Amniotic epithelial cell (primary cell): ENCODE data around the gene IFITM2.
"Not testable (repeated sequence)": the region's sequence is repeated elsewhere in the genome, so short reads cannot be mapped to it uniquely, and the experiment has no call there.

Experiments used
- DNase-seq: peaks from one replicate; pipeline ENCODE4 v3.0.0-alpha.2; 2010; ENCODE audit warnings: low read depth

IFITM2 gene

GRCh38 chr11:307766-308708 is at the start of gene IFITM2:
Gene IFITM2, plus strand, starts transcription at chr11:307816. Its CDS starts 377 bp downstream, at chr11:308193.
- DNase-seq: peak; percentile 90

GRCh38 chr11:259413-259812 is 48.2 kb upstream of the IFITM2 start:
- no peak for DNase-seq

DNA sequence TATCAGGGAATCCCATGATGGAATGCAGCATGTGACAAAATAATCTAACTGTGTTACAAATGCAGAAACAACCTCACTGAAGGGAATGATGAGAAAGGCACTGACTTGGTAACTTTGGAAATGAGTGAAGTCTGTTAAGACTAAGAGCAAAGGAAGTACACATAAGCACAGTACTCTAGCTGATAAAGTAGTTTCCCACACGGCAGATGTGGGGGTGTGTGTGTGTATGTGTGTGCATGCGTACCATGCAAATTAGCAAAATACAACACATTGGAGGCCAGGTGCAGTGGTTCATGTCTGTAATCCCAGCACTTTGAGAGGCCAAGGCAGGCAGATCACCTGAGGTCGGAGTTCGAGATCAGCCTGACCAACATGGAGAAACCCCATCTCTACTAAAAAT is 46.0 kb upstream of the IFITM2 start:
- no peak for DNase-seq

DNA sequence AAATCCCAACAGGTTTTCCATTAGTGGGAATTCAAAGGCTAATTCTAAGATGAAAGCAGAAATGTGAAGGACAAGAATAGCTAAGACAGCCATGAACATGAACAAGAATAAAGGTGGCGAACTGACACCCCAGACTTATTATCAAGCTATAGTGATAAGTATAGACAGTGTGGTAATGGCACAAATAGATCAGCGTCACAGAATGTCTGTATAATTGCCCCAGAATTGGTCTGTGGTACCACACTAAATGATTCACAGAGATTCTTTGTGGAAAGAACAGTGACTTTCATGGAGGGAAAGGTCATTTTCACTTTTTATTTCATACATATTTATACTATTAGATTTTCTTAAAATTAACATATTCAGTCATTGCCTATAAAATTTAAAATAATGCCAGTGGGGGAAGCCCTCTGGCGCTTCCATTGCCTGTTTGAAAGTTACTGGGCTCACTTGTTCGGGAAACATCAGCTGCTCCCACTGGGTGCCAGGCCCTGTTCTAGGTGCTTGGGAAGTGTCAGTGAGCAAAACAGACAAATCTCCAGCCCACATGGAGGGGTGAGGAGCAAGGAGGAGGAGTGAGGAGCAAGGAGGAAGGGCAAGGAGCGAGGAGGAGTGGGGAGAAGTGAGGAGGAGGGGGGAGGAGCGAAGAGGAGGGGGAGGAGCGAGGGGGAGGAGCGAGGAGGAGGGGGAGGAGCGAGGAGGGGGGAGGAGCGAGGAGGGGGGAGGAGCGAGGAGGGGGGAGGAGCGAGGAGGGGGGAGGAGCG is 40.8 kb upstream of the IFITM2 start:
- no peak for DNase-seq

- DNase-seq: no peak
These were observed 40.1 kb upstream of the IFITM2 start for GRCh38 chr11:267491-267994.

GRCh38 chr11:268716-269145 is 38.9 kb upstream of the IFITM2 start:
- DNase-seq: not testable (repeated sequence)

- DNase-seq: peak; percentile 47
These were observed 38.3 kb upstream of the IFITM2 start for GRCh38 chr11:269146-269890.

DNA sequence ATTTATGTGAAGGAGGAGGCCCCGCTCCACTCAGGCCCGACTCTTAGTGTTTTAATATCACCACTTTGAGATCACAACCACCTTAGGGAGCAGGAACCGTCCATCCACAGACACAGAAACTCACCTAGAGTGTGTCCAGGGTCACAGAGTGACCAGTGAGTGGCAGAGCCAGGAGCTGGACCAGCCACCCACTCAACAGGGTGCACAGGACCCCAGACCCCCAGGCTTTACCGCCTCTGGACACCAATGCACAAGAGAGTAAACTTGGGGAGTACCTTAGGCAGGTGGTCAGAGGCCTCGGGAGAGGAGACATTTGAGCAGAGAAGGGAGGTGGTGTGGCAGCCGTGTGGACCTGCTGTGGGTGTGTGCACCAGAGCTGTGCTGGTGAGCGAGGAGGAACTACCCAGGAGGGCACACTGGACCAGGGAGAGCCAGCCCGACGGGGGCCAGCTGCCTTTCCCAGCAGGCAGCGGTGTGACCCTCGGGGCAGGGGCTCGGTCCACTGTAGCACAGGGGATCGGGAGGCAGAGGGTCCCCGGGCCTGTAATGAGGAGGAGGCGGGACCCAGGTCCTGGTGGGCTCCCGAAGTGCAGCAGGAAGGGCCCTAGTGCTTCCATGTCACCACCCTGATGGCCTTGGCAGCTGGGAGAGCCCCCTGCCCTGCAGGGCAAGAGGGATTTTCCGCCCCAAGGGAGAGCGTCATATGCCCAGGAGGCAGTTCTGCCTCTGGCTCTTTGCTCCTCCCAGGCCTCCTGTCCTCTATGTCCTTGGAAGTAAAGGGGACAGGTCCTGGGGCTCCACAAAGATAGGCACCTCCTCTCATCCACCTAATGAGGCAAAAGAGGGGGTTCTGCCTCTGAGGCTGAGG is 36.9 kb upstream of the IFITM2 start:
- no peak for DNase-seq

- no peak for DNase-seq
These were observed 36.3 kb upstream of the IFITM2 start for GRCh38 chr11:271319-271715.

DNA sequence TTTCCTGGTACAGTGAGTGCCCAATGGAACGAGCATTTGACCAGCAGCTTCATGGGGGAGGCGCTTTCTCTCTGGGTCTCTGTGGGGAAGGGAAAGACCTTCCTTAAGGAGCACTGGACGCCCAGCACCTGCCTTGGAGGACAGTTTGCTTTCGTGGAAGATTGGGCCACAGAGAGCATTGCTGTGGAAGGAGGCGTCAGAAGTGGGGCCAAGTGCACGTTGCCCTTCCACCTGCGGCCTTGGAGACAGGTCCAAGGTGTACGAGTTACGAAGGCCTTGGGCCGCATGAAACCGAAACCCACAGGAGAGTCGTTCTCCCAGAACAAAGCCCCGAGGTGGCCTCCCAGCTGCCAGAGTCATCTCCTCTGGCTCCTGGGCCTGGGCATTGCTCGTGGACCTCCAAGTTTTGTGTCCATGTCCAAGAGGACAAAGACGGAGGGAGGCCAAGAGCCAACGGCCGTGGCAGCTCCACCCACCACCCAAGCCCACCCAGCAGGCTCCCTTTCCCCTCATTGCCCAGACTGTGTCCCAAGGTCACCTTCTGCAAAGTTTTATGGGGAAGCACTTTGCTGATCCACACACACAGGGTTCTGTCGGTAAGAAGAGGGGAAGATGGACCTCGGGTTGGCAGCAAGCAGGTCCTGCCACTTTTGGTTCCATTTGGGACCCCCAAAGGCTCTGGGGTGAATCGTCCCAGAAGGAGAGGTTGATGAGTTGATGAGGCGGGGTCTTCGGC is 35.3 kb upstream of the IFITM2 start:
- DNase-seq: no peak

DNA sequence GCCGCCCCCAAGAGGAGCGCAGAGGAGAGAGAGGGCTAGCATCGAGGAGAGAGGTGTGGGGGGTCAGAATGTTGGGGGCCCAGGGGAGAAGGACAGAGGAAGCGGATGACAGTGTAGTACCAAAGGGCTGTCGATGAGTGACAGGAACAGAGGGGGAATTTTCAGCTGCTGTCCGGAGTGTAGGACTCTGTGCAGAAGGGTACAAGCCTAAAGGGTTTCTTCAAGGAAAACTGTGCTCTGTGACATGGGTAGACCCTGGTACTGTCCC is 34.8 kb upstream of the IFITM2 start:
- DNase-seq: no peak

- DNase-seq: no peak
These were observed 31.4 kb upstream of the IFITM2 start for GRCh38 chr11:276219-276618.

DNA sequence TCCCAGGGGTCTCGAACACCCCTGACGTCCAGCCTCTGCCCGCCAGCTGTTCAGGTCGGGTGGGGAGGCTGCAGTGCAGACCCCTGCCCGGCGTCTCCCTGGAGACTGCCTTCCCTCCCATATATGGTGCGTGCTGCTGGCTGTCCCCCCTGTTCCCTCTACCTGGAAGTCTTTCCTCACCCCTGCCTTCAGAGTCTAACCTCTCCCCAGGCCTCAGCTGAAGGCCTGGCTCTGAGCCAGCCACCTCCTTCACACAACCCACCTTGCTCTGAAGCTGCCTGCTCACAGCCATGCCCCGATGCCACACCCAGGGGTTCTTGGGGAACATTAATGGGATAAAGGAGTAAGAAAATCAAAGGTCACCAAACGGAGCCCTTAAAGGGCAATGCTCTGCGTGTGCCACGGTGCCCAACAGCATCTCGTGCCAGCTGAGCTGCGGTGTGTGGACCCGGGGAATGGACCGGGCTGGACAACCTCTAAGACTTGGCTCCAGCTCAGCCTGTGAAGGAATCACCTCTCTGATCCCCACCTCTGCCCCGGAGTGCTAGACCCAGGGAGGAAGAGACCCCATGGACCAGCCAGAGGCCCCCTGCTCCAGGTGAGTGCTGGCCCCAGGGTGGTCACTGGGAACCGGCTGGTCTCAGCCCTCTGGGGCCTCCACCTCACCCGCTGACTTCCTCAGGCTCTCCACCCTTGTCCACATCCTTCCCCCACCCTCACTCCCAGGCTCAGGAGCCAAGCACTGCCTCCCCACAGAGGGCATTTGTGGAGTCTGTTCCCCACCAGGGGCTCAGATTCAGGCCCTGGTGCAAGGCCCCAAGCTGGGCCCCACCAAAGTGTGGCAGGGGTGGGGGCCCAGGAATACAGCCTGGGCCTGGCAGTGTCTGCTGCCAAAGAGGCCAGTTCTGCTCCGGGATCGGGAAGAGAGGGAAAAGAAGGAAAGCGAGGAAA is 29.3 kb upstream of the IFITM2 start, which contains the start of gene NLRP6:
TSS of gene NLRP6 (plus strand) at position 407 of the 951 bp plus-strand sequence. CDS start at position 570, 163 bp downstream.
- DNase-seq: no peak

DNA sequence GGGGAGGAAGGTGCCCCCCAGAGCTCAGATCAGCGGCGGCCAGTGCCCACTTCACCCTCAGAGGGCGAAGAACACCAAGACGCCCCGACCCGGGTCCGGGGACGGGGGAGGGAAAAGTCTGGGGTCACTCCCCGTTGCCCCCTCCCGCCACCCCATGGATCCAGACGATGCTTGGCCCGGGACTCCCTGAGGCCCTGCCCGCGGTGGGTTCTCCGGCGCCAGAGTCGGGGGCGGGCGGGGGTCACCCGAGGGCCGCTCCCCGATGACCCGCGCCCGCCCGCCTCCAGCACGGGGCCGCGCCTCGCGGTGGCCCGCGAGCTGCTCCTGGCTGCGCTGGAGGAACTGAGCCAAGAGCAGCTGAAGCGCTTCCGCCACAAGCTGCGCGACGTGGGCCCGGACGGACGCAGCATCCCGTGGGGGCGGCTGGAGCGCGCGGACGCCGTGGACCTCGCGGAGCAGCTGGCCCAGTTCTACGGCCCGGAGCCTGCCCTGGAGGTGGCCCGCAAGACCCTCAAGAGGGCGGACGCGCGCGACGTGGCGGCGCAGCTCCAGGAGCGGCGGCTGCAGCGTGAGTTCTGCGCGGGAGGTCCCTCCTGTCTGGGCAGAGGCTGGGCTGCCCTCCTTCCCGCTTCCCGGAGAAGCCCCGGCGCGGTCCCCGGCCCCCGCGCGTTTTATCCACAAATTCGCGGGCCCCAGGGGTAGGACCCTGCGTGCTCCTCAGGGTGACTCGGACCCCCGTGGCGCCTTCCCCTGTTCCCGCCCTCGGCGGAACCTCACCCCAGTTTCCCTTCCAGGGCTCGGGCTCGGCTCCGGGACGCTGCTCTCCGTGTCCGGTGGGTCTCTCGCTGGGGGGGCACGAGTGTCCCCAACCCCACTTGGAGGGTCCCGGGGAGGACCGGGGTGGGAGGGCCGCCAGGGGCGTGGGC is 28.3 kb upstream of the IFITM2 start:
- DNase-seq: no peak

- DNase-seq: peak; percentile 21
These were observed 27.5 kb upstream of the IFITM2 start for GRCh38 chr11:279966-280705.

GRCh38 chr11:280706-281485 is 26.7 kb upstream of the IFITM2 start:
- no peak for DNase-seq
